ENCODE measurements around the gene POP5.
A peak's percentile ranks its signal among the peaks of the same experiment; 100 is the strongest.

Gene POP5

DNA sequence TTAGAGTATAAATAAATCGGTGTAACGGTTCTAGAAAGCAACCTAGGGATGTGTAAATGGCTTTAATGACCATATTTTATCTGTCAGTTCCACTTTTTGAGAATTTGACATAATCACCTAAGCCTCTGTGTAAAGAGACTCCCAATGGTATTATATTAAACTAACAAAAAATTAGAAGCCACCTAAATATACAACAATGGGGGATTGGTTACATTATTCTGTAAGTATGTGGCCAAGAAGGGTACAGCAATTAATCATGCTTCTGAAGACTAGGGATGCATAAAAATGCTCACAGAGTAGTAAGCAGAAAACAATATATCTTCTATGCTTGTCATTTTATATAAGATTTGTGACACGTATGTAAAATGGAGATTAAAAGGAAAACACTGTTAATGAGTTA is 36.5 kb downstream of the POP5 start:
- Histone ChIP-seq H3K9ac (ENCODE audit: low read length) (no peak overlapping the region), H3K9me3 (ENCODE audit: control insufficient read depth, low read length) (no peaks in the 10 kb centered on the region), H2BK5ac (ENCODE audit: low read depth, low read length, poor library complexity, severe bottlenecking) (no peak overlapping the region), H2AK5ac (ENCODE audit: low read length, severe bottlenecking) (no peak overlapping the region), H3K23ac (ENCODE audit: low read length in 2 of 2) (no peak overlapping the region), H3K27ac (ENCODE audit: low read length, poor library complexity, severe bottlenecking) (no peak overlapping the region), H2BK12ac (ENCODE audit: low read length in 2 of 2) (no peak overlapping the region), H3K79me1 (replicated peaks; ENCODE audit: low read length, poor library complexity, severe bottlenecking) (peaks cover 15% of the 10 kb centered on the region), H3K4me3 (ENCODE audit: insufficient read depth in 1 of 2, low read depth in 1 of 2, low read length in 2 of 2) (no peak overlapping the region), H3K14ac (ENCODE audit: low read length in 2 of 2) (no peak overlapping the region), H2BK15ac (ENCODE audit: low read depth, poor library complexity, severe bottlenecking) (no peak overlapping the region), H3K27me3 (ENCODE audit: control insufficient read depth in 1 of 2, insufficient read depth in 1 of 2, low read length in 2 of 2) (no peaks in the 10 kb centered on the region), H4K91ac (ENCODE audit: low read length) (no peak overlapping the region), H3K4me2 (ENCODE audit: low read length, poor library complexity, severe bottlenecking) (no peak overlapping the region), H3K4ac (ENCODE audit: low read depth in 1 of 2, low read length in 2 of 2) (no peak overlapping the region), H2BK120ac (ENCODE audit: low read depth, low read length) (no peak overlapping the region), H3K36me3 (ENCODE audit: control insufficient read depth in 1 of 2, insufficient read depth in 2 of 2, low read depth in 1 of 2, low read length in 2 of 2) (peaks cover 21 to 48% of the 10 kb centered on the region in 2 experiments), H3K18ac (ENCODE audit: low read depth in 1 of 2, low read length in 2 of 2) (no peak overlapping the region), H4K8ac (ENCODE audit: low read length) (no peak overlapping the region), H2AFZ (ENCODE audit: low read depth, low read length) (no peak overlapping the region), H3K4me1 (ENCODE audit: control insufficient read depth, insufficient read depth, low read depth, low read length) (peaks cover 5% of the 10 kb centered on the region)
- no CpG with 5 or more reads among the region's 3 CpGs for WGBS
- no peak for DNase-seq

DNA sequence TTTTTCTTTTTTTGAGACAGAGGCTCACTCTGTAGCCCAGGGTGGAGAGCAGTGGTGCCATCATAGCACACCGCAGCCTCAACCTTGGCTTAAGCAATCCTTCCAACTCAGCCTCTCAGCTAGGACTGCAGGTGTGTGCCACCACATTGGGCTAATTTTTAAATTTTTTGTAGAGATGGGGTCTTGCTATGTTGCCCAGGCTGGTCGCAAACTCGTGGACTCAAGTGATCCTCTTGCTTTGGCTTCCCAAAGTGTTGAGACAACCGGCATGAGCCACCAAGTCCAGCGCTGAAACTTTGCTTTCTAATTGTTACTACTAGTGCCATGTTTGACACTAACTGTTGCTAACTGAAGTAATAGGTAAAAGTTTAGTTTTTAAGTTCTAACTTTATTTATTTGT is 39.0 kb downstream of the POP5 start:
- H3K79me1 ChIP-seq (replicated peaks; ENCODE audit: low read length, poor library complexity, severe bottlenecking) = peaks cover 5% of the 10 kb centered on the region
- no peak overlapping the region for H3K4me2 ChIP-seq (ENCODE audit: low read length, poor library complexity, severe bottlenecking)
- 100% methylated on average over 3 of the region's 5 CpGs for WGBS
- H2AFZ ChIP-seq (ENCODE audit: low read depth, low read length) = no peak overlapping the region
- no peaks in the 10 kb centered on the region for H3K9me3 ChIP-seq (ENCODE audit: control insufficient read depth, low read length)
- H4K8ac ChIP-seq (ENCODE audit: low read length) = no peak overlapping the region
- DNase-seq = no peak
- H3K18ac ChIP-seq (ENCODE audit: low read depth in 1 of 2, low read length in 2 of 2) = no peak overlapping the region
- H2BK12ac ChIP-seq (ENCODE audit: low read length in 2 of 2) = no peak overlapping the region
- no peak overlapping the region for H3K27ac ChIP-seq (ENCODE audit: low read length, poor library complexity, severe bottlenecking)
- H3K4ac ChIP-seq (ENCODE audit: low read depth in 1 of 2, low read length in 2 of 2) = no peak overlapping the region
- H2BK5ac ChIP-seq (ENCODE audit: low read depth, low read length, poor library complexity, severe bottlenecking) = no peak overlapping the region
- no peak overlapping the region for H3K9ac ChIP-seq (ENCODE audit: low read length)
- H3K36me3 ChIP-seq (ENCODE audit: control insufficient read depth in 1 of 2, insufficient read depth in 2 of 2, low read depth in 1 of 2, low read length in 2 of 2) = peaks cover 9 to 28% of the 10 kb centered on the region in 2 experiments
- no peak overlapping the region for H3K23ac ChIP-seq (ENCODE audit: low read length in 2 of 2)
- H2AK5ac ChIP-seq (ENCODE audit: low read length, severe bottlenecking) = no peak overlapping the region
- H3K4me1 ChIP-seq (ENCODE audit: control insufficient read depth, insufficient read depth, low read depth, low read length) = peaks cover 13% of the 10 kb centered on the region
- H3K4me3 ChIP-seq (ENCODE audit: insufficient read depth in 1 of 2, low read depth in 1 of 2, low read length in 2 of 2) = no peak overlapping the region
- H4K91ac ChIP-seq (ENCODE audit: low read length) = no peak overlapping the region
- no peak overlapping the region for H3K14ac ChIP-seq (ENCODE audit: low read length in 2 of 2)
- H3K27me3 ChIP-seq (ENCODE audit: control insufficient read depth in 1 of 2, insufficient read depth in 1 of 2, low read length in 2 of 2) = no peaks in the 10 kb centered on the region
- no peak overlapping the region for H2BK120ac ChIP-seq (ENCODE audit: low read depth, low read length)
- H2BK15ac ChIP-seq (ENCODE audit: low read depth, poor library complexity, severe bottlenecking) = no peak overlapping the region

GRCh38 chr12:120540445-120540844 is 40.8 kb downstream of the POP5 start:
- Histone ChIP-seq H3K4me1 (ENCODE audit: control insufficient read depth, insufficient read depth, low read depth, low read length) (peaks cover 22% of the 10 kb centered on the region), H3K14ac (ENCODE audit: low read length in 2 of 2) (no peak overlapping the region), H3K4me3 (ENCODE audit: insufficient read depth in 1 of 2, low read depth in 1 of 2, low read length in 2 of 2) (peak overlapping the region in 1 of 2 experiments; percentile 1), H3K18ac (ENCODE audit: low read depth in 1 of 2, low read length in 2 of 2) (no peak overlapping the region), H3K4me2 (ENCODE audit: low read length, poor library complexity, severe bottlenecking) (no peak overlapping the region), H2AFZ (ENCODE audit: low read depth, low read length) (no peak overlapping the region), H4K8ac (ENCODE audit: low read length) (no peak overlapping the region), H3K27ac (ENCODE audit: low read length, poor library complexity, severe bottlenecking) (no peak overlapping the region), H2BK5ac (ENCODE audit: low read depth, low read length, poor library complexity, severe bottlenecking) (no peak overlapping the region), H3K79me1 (replicated peaks; ENCODE audit: low read length, poor library complexity, severe bottlenecking) (no peaks in the 10 kb centered on the region), H3K9me3 (ENCODE audit: control insufficient read depth, low read length) (no peaks in the 10 kb centered on the region), H3K27me3 (ENCODE audit: control insufficient read depth in 1 of 2, insufficient read depth in 1 of 2, low read length in 2 of 2) (no peaks in the 10 kb centered on the region), H2AK5ac (ENCODE audit: low read length, severe bottlenecking) (no peak overlapping the region), H2BK15ac (ENCODE audit: low read depth, poor library complexity, severe bottlenecking) (no peak overlapping the region), H3K9ac (ENCODE audit: low read length) (peak overlapping the region; percentile 47), H4K91ac (ENCODE audit: low read length) (no peak overlapping the region), H3K4ac (ENCODE audit: low read depth in 1 of 2, low read length in 2 of 2) (no peak overlapping the region), H3K36me3 (ENCODE audit: control insufficient read depth in 1 of 2, insufficient read depth in 2 of 2, low read depth in 1 of 2, low read length in 2 of 2) (peaks cover 11 to 19% of the 10 kb centered on the region in 2 experiments), H3K23ac (ENCODE audit: low read length in 2 of 2) (no peak overlapping the region), H2BK120ac (ENCODE audit: low read depth, low read length) (no peak overlapping the region), H2BK12ac (ENCODE audit: low read length in 2 of 2) (no peak overlapping the region)
- 94% methylated on average over 3 of the region's 3 CpGs for WGBS
- DNase-seq = peak; percentile 50

DNA sequence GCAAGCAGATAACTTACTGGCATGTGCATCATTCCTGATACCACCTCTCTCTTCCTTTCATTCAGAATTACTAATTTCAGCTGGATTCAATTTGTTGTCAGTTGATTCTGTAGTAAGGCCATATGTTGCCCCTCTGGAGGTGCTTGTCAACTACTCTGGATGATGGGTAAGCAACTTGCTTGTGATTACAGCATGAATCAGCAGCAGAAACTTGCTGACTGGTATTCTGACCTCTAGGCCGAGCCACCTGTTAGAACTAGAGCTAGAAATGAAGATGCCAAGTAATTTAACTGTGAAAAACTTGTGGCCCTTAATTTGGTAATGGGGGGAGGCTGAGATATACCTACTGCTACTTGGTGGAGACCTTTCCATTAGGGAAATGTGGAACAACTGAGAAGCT is 41.9 kb downstream of the POP5 start:
- Histone ChIP-seq H3K4me2 (ENCODE audit: low read length, poor library complexity, severe bottlenecking) (no peak overlapping the region), H3K4me3 (ENCODE audit: insufficient read depth in 1 of 2, low read depth in 1 of 2, low read length in 2 of 2) (no peak overlapping the region), H3K79me1 (replicated peaks; ENCODE audit: low read length, poor library complexity, severe bottlenecking) (no peaks in the 10 kb centered on the region), H2BK12ac (ENCODE audit: low read length in 2 of 2) (no peak overlapping the region), H2BK120ac (ENCODE audit: low read depth, low read length) (no peak overlapping the region), H3K4ac (ENCODE audit: low read depth in 1 of 2, low read length in 2 of 2) (no peak overlapping the region), H3K23ac (ENCODE audit: low read length in 2 of 2) (no peak overlapping the region), H3K9me3 (ENCODE audit: control insufficient read depth, low read length) (no peaks in the 10 kb centered on the region), H3K36me3 (ENCODE audit: control insufficient read depth in 1 of 2, insufficient read depth in 2 of 2, low read depth in 1 of 2, low read length in 2 of 2) (peaks cover 11 to 15% of the 10 kb centered on the region in 2 experiments), H4K8ac (ENCODE audit: low read length) (no peak overlapping the region), H3K9ac (ENCODE audit: low read length) (peak overlapping the region; percentile 67), H3K27me3 (ENCODE audit: control insufficient read depth in 1 of 2, insufficient read depth in 1 of 2, low read length in 2 of 2) (no peaks in the 10 kb centered on the region), H4K91ac (ENCODE audit: low read length) (no peak overlapping the region), H3K27ac (ENCODE audit: low read length, poor library complexity, severe bottlenecking) (peak overlapping the region; percentile 14), H3K4me1 (ENCODE audit: control insufficient read depth, insufficient read depth, low read depth, low read length) (peaks cover 21% of the 10 kb centered on the region), H3K18ac (ENCODE audit: low read depth in 1 of 2, low read length in 2 of 2) (no peak overlapping the region), H2BK5ac (ENCODE audit: low read depth, low read length, poor library complexity, severe bottlenecking) (no peak overlapping the region), H2BK15ac (ENCODE audit: low read depth, poor library complexity, severe bottlenecking) (no peak overlapping the region), H2AK5ac (ENCODE audit: low read length, severe bottlenecking) (no peak overlapping the region), H3K14ac (ENCODE audit: low read length in 2 of 2) (no peak overlapping the region), H2AFZ (ENCODE audit: low read depth, low read length) (no peak overlapping the region)
- WGBS = 82% methylated on average over 1 of the region's 1 CpG
- peak; percentile 28 for DNase-seq
